Dedifferentiated amniotic fluid mesenchymal stem cell (primary cell): Measurements from ENCODE around the gene PDPN.

ENCODE experiments used
- DNase-seq: peaks from one replicate; pipeline ENCODE4 v3.0.0-alpha.2; 2016; ENCODE audit errors: extremely low spot score

The PDPN gene

GRCh38 chr1:13617773-13618172 lies 34.1 kb downstream of the PDPN start:
- DNase-seq: no peak

- no peak for DNase-seq
Measured at GRCh38 chr1:13618483-13618882, 34.9 kb downstream of the PDPN start.

GRCh38 chr1:13619909-13620308 lies 36.3 kb downstream of the PDPN start:
- DNase-seq: no peak

GRCh38 chr1:13620825-13621224 lies 37.2 kb downstream of the PDPN start:
- DNase-seq: no peak

- no peak for DNase-seq
Measured at GRCh38 chr1:13622446-13622845, 38.8 kb downstream of the PDPN start.

- DNase-seq: no peak
Measured at GRCh38 chr1:13623021-13623637, 39.5 kb downstream of the PDPN start.

GRCh38 chr1:13624526-13624925 lies 40.9 kb downstream of the PDPN start:
- DNase-seq: no peak

GRCh38 chr1:13627127-13627526 lies 43.5 kb downstream of the PDPN start:
- DNase-seq: no peak

GRCh38 chr1:13628218-13628617 lies 44.6 kb downstream of the PDPN start:
- DNase-seq: no peak

GRCh38 chr1:13628711-13629110 lies 45.1 kb downstream of the PDPN start:
- no peak for DNase-seq

GRCh38 chr1:13642306-13643004 lies 58.8 kb downstream of the PDPN start:
- DNase-seq: no peak

- no peak for DNase-seq
Measured at GRCh38 chr1:13643017-13643416, 59.4 kb downstream of the PDPN start.

- DNase-seq: no peak
Measured at GRCh38 chr1:13646521-13646920, 62.9 kb downstream of the PDPN start.

- no peak for DNase-seq
Measured at GRCh38 chr1:13651279-13651678, 67.6 kb downstream of the PDPN start.

- no peak for DNase-seq
Measured at GRCh38 chr1:13652238-13652637, 68.6 kb downstream of the PDPN start.

GRCh38 chr1:13661539-13661938 lies 77.9 kb downstream of the PDPN start:
- no peak for DNase-seq

GRCh38 chr1:13662493-13662892 lies 78.9 kb downstream of the PDPN start:
- DNase-seq: no peak

GRCh38 chr1:13663969-13664368 lies 80.3 kb downstream of the PDPN start:
- DNase-seq: no peak

- no peak for DNase-seq
Measured at GRCh38 chr1:13664451-13664850, 80.8 kb downstream of the PDPN start.

GRCh38 chr1:13666317-13666716 lies 82.7 kb downstream of the PDPN start:
- no peak for DNase-seq
